Muscle layer of duodenum (tissue), 2 donors: Measurements from ENCODE around the gene IKZF2.
"Not testable (repeated sequence)": the region's sequence is repeated elsewhere in the genome, so short reads cannot be mapped to it uniquely, and the experiment has no call there.

Experiments used
- H3K27ac ChIP-seq: one replicate; pipeline ENCODE4 v1.7.0; 2013; ENCODE audit warnings: mild to moderate bottlenecking, low read length
- H3K27me3 ChIP-seq: one replicate; pipeline ENCODE4 v1.7.0; 2013; ENCODE audit warnings: low read depth, mild to moderate bottlenecking, control low read depth, low read length
- H3K36me3 ChIP-seq, 2 donors: one replicate each; pipeline ENCODE4 v1.7.0; 2013; ENCODE audit warnings: low read length in 2 of 2, control low read depth in 1 of 2, mild to moderate bottlenecking in 1 of 2; ENCODE audit not compliant: insufficient read depth in 2 of 2, control insufficient read depth in 1 of 2
- H3K4me1 ChIP-seq, 2 donors: one replicate each; pipeline ENCODE4 v1.7.0; 2013; ENCODE audit warnings: low read length in 2 of 2, mild to moderate bottlenecking in 2 of 2, control low read depth in 1 of 2, moderate library complexity in 1 of 2; ENCODE audit not compliant: insufficient read depth in 2 of 2, control insufficient read depth in 1 of 2
- H3K4me3 ChIP-seq, 2 donors: one replicate each; pipeline ENCODE4 v1.7.0; 2013; ENCODE audit warnings: low read length in 2 of 2, low read depth in 1 of 2, mild to moderate bottlenecking in 1 of 2
- H3K9me3 ChIP-seq, 2 donors: one replicate each; pipeline ENCODE4 v1.7.0; 2013; ENCODE audit warnings: low read length in 2 of 2, control low read depth in 1 of 2, mild to moderate bottlenecking in 1 of 2; ENCODE audit not compliant: control insufficient read depth in 1 of 2
- donor health status: healthy.

Gene IKZF2

GRCh38 chr2:213021971-213022899 lies 129.2 kb downstream of the IKZF2 start:
- Histone ChIP-seq H3K27me3 (no peaks in the 10 kb centered on the region), H3K36me3 (no peaks in the 10 kb centered on the region), H3K4me3 (no peak overlapping the region), H3K27ac (no peak overlapping the region), H3K4me1 (no peaks in the 10 kb centered on the region), H3K9me3 (no peaks in the 10 kb centered on the region)

- H3K27me3 ChIP-seq, H3K4me3 ChIP-seq, H3K4me1 ChIP-seq, H3K36me3 ChIP-seq, H3K27ac ChIP-seq, H3K9me3 ChIP-seq: not testable (repeated sequence)
Measured at GRCh38 chr2:213020913-213021312, 130.5 kb downstream of the IKZF2 start.

GRCh38 chr2:213020268-213020667 lies 131.1 kb downstream of the IKZF2 start:
- Histone ChIP-seq H3K27me3 (no peaks in the 10 kb centered on the region), H3K4me3 (no peak overlapping the region), H3K9me3 (no peaks in the 10 kb centered on the region), H3K27ac (no peak overlapping the region), H3K4me1 (no peaks in the 10 kb centered on the region), H3K36me3 (no peaks in the 10 kb centered on the region)

GRCh38 chr2:213019368-213019767 lies 132.0 kb downstream of the IKZF2 start:
- Histone ChIP-seq H3K36me3 (no peaks in the 10 kb centered on the region), H3K27me3 (no peaks in the 10 kb centered on the region), H3K4me3 (no peak overlapping the region), H3K9me3 (no peaks in the 10 kb centered on the region), H3K27ac (no peak overlapping the region), H3K4me1 (no peaks in the 10 kb centered on the region)

- Histone ChIP-seq H3K27me3 (no peaks in the 10 kb centered on the region), H3K4me1 (no peaks in the 10 kb centered on the region), H3K9me3 (no peaks in the 10 kb centered on the region), H3K4me3 (no peak overlapping the region), H3K27ac (no peak overlapping the region), H3K36me3 (no peaks in the 10 kb centered on the region)
Measured at GRCh38 chr2:213018340-213018901, 133.0 kb downstream of the IKZF2 start.

GRCh38 chr2:213017404-213017803 lies 134.0 kb downstream of the IKZF2 start:
- Histone ChIP-seq H3K27ac (no peak overlapping the region), H3K9me3 (no peaks in the 10 kb centered on the region), H3K36me3 (no peaks in the 10 kb centered on the region), H3K4me3 (no peak overlapping the region), H3K4me1 (no peaks in the 10 kb centered on the region), H3K27me3 (no peaks in the 10 kb centered on the region)

GRCh38 chr2:213016984-213017351 lies 134.4 kb downstream of the IKZF2 start:
- no peak overlapping the region for H3K27ac ChIP-seq
- H3K4me1 ChIP-seq: no peaks in the 10 kb centered on the region
- H3K36me3 ChIP-seq: no peaks in the 10 kb centered on the region

GRCh38 chr2:213016166-213016983 lies 135.0 kb downstream of the IKZF2 start:
- no peak overlapping the region for H3K27ac ChIP-seq
- H3K4me1 ChIP-seq: no peaks in the 10 kb centered on the region

More at GRCh38 chr2:213016984-213017351, 134.4 kb downstream of the IKZF2 start:
- H3K4me3 ChIP-seq: no peak overlapping the region
- H3K9me3 ChIP-seq: no peaks in the 10 kb centered on the region
- no peaks in the 10 kb centered on the region for H3K27me3 ChIP-seq

GRCh38 chr2:213015387-213016165 lies 135.8 kb downstream of the IKZF2 start:
- Histone ChIP-seq H3K9me3 (no peaks in the 10 kb centered on the region), H3K27me3 (no peaks in the 10 kb centered on the region), H3K36me3 (no peaks in the 10 kb centered on the region), H3K4me1 (no peaks in the 10 kb centered on the region), H3K27ac (no peak overlapping the region), H3K4me3 (no peak overlapping the region)

More at GRCh38 chr2:213016166-213016983, 135.0 kb downstream of the IKZF2 start:
- no peak overlapping the region for H3K4me3 ChIP-seq
- H3K9me3 ChIP-seq: no peaks in the 10 kb centered on the region
- H3K27me3 ChIP-seq: no peaks in the 10 kb centered on the region
- no peaks in the 10 kb centered on the region for H3K36me3 ChIP-seq

- Histone ChIP-seq H3K36me3 (peaks cover 0 to 4% of the 10 kb centered on the region in 2 donors), H3K27me3 (no peaks in the 10 kb centered on the region), H3K4me3 (no peak overlapping the region)
Measured at GRCh38 chr2:213013979-213014378, 137.4 kb downstream of the IKZF2 start.

More at GRCh38 chr2:213013979-213014378, 137.4 kb downstream of the IKZF2 start:
- no peaks in the 10 kb centered on the region for H3K4me1 ChIP-seq
- no peak overlapping the region for H3K27ac ChIP-seq
- H3K9me3 ChIP-seq: no peaks in the 10 kb centered on the region
